ENCODE measurements around the gene HMX1.

Gene HMX1

DNA sequence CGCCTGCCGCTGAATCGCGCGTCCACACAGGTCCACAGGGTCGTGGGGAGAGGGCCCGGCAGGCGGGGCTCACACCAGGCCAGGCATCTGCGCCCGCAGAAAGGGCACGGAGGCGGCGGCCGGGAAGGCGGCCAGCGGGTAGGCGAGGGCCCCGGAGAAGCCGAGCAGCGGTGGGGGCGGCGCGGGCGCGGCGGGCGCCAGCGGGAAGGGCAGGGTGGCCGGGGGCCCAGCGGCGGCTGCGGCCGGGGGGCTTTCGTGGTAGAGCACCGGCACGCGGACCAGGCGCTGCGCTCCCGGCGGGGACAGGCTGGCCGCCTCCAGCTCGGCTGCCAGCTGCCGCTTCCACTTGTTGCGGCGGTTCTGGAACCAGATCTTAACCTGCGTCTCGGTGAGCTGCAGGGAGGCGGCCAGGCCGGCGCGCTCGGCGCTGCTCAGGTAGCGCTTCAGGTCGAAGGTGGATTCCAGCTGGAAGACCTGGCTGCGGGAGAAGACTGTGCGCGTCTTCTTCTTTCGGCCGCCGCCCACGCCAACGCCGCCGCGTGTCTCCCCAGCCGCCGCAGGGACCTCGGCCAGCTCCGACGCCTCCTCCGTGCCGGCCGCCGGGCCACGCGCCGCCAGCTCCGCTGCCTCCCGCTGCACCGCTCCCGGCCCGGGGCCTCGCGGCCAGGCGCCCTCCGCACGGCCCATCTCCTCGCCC, 3.9 kb downstream of the HMX1 start:
- no peak for DNase-seq

GRCh38 chr4:8866828-8867623, 4.6 kb downstream of the HMX1 start:
- DNase-seq = no peak

DNA sequence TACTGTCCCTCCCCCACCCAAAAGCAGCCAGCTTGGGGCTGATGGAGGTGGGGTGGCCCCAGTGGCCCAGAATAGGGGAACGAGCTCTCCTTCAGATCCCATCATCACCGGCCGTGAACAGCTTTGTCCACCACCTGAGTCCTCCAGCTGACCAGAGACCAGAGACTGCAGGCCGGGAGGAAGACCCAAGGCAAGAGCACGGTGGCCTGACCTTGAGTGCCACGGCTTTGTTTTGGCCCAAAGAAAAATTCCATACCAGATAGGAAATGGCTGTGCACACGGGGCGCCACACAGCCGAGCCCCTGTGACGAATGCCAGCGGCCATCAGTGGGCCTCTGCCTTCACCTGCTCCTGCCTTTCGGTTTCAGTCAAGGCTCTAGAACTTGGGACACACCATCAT, 5.2 kb downstream of the HMX1 start:
- no peak for DNase-seq

DNA sequence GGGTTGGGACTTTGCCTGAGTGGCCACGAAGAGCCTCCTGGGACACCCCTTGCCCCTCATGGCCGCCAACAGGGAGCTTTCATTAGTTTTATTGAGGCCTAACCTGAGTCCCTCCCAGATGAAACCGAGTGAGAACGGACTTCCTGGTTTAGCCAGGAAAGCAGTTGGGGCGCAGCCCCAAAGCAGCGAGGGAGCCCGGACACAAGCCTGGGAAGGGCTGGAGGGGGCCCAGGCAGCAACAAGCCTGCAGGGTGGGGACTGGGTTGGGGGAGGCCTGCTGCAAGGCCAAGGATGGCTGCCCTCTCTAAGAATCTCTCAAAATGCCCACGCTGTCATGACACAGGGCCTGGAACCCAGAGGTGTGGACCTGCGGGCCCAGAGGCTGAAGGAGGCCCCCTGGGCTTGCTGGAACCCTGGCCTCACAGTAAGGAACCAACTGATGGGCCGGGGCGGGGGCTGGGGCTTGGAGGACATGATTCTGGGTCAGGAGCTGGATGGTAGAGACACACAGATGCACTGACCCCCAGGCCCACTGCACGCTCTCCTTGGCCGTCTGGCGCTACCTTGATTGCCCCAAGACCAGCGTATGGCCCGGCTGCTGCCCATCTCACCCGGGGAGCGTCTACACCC, 5.8 kb downstream of the HMX1 start:
- DNase-seq = no peak

GRCh38 chr4:8864912-8865680, 6.5 kb downstream of the HMX1 start:
- DNase-seq = no peak

- no peak for DNase-seq
Measured at GRCh38 chr4:8863686-8864682, 7.7 kb downstream of the HMX1 start.

DNA sequence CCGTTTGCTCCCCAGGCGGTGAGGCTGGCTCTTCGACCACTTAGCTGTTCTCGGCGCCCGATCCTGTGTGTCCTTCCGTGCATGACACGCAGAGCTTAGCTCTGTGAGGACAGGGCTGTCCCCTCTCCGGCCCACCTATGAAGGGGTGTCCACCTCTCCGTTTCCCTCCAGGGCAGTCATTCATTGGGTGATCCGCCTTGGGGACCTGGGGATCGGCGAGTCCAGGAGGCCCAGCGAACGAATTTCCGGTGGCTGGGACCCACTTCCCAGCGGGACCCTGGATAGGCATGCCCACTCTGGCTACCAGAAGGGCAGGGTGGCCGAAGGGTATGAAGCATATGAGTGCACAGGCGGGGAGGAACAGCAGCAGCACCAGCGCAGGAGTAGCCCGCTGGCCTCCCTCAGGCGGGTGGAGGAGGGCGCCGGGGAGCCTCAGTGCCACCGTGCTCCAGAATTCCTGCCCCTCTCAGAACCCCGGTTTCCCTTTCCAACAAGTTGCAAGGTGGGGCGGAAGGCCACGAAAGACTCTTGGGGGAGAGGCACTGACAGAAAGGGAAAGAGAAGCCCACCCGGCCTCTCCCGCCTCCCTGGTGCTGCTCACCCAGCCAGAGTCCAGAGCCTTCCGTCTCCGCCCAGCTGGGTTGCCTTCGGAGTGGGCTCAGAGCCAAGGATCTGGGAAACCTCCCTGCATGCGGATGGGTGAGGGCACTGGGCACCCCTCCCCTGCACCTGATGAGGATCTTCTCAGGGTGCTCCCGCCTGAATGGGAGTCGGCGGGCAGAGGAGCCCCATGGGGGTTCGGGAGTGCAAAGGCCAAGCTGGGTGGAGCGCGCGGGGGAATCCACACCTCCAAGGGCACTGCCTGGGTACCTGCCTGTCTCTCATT, 8.6 kb downstream of the HMX1 start:
- DNase-seq = no peak

GRCh38 chr4:8862334-8862733, 9.3 kb downstream of the HMX1 start:
- no peak for DNase-seq

GRCh38 chr4:8861576-8862295, 9.9 kb downstream of the HMX1 start:
- no peak for DNase-seq

DNA sequence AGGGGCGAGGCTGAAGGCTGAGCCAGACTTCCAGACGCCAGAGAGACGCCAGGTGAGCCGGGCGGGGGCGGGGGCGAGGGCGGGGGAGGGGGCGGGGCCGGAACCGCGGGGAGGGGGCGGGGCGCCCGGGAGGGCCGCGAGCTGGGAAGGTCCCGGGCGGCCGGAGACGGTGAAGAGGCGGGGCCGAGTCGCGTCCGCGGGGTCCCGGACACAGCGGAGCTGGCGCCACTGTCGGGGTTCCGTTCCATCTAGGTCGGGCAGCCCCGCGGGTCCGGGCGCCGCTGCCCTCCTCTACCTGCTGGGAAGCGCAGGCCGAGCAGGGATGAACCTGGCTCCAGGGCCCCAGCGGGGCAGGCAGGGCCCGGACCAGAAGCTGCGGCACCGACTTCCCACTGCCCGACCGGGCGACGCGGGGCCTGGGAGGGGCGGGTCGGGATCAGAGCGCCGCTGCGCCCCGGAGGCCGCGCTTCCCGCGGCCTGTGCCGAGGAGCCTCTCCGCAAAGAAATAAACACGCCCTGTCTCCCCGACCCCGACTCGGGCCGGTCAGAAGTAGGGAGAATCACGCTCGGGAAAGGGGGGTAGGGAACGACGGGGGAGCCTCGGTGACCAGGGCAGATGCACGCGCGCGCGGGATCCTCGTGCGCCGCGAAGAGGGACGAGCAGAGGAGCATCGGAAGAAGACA, 10.6 kb downstream of the HMX1 start:
- no peak for DNase-seq

GRCh38 chr4:8860096-8860891, 11.3 kb downstream of the HMX1 start:
- DNase-seq = no peak

- no peak for DNase-seq
Measured at GRCh38 chr4:8859550-8860095, 12.0 kb downstream of the HMX1 start.

DNA sequence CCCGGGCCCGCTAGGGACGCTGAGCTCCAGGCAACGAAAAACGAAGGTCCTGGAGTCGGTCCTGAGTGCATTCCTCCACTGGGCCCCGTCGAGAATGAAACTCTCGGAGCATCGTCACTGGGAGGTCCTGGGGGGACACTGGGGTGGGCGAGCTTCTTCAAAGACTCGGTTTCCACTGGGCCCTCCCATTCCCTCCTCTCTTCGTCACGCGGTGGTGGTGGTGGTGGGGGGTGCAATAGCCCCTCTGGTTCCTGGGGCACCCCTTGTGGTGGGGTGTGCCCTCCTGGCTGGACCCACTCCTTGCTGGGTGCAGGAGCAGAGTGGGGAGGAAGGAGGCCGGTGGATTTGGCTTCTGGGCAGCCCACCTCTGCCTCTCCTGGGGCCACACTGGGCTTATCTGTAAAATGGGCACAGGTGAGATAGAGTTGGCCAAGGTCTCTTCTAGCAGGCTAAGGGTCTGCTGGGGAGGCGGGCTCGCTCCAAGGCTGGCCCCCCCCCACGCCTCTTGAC, 12.9 kb downstream of the HMX1 start:
- DNase-seq = no peak

DNA sequence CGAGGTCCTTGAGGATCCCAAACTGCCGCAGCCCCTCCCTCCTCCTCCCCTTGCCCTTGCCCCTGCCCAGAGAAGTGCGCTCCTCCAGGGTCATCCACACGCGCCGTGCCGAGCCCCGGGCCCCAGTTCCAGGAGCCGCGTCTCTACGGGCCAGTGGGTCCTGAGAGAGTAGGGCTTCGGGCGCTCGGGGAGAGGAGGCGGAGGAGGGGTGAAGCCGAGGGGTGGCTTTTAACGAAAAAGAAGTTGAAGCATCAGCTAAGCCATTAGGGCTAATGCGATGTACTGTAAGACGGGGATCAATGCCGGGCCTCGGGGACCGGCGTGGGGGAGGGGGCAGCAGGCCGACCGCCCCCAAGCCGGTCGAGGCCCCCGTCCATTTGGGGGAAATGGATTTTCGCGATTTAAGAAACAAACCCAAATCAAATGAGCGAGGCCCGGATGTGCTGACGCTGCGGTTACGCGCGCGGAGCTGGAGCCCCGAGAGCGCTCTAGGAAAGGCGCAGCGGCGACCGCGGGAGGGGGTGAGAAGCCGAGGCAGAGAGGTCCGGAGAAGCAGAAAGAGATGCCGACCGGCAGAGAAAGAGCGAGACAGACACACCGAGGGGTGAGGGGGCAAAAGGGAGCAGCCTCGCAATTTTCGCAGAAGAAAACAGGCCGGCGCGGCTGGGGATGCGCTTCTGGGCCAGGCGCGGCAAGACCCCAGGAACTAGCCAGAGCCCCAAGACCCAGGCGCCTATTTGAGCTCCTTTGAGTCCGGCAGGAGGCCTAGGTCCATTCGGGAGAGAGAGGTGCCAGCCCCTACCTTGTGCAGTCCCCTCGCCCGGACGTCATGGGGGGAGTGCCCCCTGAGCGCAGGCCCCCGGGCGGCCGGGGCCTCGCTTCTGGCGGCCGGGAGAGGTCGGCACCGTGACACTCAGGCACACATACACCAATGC, 13.6 kb downstream of the HMX1 start:
- DNase-seq = no peak

GRCh38 chr4:8856835-8857621, 14.6 kb downstream of the HMX1 start:
- no peak for DNase-seq

- DNase-seq = no peak
Measured at GRCh38 chr4:8855818-8856245, 15.8 kb downstream of the HMX1 start.

All from DMS153 (cell line).